ENCODE results near the gene KLF16.

The KLF16 gene

DNA sequence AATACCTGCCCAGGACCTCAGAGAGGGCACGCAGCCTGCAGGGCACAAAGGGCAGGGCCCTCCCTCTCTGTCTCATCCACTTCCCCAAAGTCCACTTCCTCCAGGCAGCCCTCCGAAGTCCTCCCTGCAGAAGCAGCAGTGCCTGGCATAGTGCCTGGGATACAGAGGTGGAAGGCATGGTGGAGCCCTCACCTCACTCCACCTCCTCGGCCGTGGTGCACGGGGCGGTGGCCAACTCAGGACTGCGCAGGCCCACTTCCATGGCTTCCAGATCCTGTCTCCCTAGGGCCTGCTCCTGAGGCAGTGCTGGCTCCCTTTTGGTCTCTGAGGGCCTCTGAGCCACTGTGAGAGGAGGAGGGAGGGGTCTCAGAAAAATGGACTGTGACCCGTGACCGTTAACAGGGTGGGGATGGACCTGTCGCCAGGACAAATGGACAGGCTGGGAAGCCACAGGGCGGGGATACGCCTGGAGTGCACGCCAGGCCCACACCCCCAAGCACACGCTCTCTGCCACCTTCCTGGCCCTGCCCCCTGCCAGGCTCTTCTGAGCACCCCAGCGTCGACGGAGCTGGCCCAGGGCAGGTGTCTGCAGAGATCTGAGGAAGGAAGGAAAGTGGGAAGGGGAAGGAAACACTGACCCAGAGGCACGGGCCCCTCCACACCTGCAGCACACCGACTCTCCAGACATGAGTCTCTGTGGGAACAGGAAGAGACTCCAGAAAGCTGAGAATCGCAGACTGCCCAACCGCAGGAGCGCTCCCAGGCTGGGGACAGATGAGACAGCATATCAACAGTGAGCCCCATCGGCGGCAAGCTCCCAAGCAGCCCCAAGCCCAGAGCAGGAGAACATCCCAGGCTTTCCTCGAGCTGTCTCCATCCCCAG lies 23.5 kb downstream of the KLF16 start:
- DNase-seq, result no peak

DNA sequence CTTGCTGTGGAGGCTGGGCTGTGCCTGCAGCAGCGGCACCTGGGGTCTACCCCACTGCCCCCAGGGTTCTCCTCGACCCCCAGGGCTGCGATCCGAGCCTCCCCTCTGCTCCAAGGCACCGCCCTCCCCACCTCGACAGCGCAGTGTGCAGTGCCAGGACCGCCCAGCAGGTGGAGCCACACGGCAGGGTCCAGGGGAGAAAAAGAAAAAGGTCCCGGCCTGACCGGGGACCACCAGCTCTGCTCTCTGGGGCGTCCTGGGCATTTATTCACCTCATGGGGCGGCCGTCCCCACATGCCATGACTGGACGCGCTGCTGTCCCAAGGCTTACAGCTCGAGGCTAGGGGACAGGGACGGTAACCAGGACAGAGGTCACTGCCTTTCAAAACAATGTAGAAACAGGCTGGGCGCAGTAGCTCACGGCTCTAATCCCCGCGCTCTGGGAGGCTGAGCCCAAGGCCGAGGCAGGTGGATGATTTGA lies 25.7 kb downstream of the KLF16 start:
- DNase-seq, result no peak

DNA sequence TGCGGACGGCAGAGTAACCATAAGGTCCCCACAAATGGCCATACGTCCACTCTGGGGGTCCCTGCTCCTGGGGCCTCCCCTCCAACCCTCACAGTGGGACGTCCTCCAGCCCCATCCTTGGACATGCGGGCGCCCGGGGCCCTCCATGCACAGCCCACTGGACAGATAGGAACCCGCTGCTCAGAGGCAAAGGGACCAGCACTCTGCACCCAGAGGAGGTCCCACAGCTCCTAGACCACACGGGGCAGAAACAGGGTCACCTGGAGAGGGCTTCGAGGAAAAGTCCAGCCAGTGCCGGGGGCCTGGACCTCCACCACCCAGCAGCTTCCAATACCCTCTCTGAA lies 26.2 kb downstream of the KLF16 start:
- DNase-seq, result no peak

DNA sequence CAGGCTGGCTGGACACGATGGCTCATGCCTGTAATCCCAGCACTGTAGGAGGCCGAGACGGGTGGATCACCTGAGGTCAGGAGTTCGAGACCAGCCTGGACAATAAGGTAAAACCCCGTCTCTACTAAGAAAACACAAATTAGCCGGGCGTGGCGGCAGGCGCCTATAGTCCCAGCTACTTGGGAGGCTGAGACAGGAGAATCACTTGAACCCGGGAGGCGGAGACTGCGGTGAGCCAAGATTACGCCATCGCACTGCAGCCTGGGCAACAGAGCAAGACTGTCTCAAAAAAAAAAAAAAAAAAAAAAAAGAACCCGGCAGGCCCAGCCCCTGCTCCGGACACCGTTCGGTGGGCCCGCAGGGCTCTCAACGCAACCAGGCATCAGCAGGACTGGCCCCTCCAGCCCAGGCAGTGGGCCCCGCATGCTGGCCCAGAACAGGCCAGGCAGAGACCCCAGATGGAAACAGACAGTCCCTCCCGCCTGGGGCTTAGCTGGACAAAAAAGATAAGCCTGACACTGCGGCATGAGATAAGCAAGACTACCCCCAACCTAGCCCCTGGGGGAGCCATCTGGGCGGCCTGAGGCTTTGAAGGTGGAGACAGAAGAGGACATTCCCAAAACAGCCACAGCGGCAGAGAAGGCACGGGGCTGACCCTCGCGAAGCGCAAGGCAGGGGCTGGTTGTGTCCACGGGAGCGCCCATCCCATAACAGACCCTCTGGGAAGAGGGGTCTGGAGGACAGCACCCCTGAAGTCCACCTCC lies 26.7 kb downstream of the KLF16 start:
- DNase-seq, result no peak

DNA sequence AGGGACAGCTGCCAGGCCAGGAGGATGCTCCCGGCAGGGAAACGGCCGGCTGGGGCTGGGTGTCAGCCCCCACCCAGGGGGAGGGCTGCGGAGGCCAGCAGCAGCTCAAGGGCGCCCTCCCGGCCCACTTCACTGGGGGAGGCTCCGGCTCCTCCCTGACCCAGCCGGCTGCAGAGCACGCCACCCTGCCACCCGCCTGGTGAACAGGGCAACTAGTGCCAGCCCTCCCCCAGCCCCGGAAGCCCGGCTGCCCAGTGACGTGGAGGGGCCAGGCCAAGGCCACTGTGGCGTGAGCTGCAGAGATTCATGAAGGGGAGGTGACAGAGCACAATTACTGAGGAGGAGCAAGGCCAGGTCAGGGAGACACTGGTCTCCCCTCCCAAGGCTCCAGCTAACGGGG lies 29.8 kb downstream of the KLF16 start:
- DNase-seq, result no peak

DNA sequence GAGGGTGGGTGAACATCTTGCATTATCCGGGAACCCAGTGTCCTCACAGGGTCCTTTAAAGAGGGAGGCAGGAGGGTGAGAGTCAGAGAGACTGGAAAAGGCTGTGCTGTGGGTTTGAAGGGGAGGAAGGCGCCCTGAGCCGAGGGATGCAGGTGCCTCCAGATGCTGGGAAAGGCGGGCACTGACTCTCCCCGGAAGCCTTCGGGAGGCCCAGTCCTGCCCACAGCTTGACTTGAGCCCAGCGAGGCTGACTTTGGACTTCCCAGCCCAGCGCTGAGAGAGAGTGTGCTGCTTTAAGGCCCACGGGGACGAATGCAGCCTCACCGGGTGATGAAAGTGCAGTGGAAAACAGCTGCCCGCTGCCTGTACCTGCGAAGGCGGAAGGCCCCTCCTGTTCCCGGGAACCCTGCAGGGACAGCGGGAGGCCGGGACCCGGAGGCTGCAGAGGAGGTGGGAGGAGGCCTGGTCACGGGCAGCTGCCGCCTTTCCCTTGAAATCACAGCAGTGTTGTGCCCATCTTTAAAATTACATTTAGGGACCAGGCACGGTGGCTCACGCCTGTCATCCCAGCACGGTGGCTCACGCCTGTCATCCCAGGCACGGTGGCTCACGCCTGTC lies 31.2 kb downstream of the KLF16 start:
- DNase-seq, result no peak

DNA sequence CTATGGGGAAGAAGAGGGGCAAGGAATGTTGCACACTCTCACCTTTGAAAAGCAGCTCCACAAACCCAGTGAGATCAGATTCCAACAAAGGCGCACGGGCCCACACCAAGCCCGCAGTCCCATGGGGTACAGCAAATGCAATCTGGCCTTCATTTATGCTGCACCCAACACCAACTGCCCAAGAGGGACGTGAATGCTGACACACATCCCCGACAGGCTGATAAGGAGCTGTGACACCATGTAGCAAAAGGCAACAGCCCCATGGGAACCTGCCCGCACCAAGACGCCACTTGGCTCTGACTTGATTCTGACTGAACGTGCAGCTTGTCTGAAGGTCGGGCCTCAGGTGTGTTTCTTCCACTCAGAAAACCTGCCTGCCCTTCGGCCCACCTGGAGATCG lies 32.4 kb downstream of the KLF16 start:
- DNase-seq, result no peak

DNA sequence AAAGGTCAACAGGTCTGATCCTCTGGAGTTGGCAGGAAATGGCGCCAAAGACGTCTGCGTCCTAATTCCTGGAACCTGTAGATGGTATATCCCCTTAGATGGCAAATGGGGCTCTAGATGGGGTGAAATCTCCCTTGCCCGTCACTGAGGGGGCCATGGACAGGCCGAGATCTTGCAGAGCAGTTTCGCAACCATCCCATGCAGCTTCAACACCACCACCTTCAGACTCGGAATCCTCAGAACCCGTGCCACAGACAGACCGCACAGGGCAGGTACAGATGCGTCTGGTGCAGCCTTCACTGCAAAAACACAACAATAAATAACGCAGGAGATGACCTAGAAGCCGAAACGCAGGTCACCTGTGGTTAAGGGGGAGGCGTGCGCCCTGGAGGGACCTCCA lies 32.8 kb downstream of the KLF16 start:
- DNase-seq, result no peak

DNA sequence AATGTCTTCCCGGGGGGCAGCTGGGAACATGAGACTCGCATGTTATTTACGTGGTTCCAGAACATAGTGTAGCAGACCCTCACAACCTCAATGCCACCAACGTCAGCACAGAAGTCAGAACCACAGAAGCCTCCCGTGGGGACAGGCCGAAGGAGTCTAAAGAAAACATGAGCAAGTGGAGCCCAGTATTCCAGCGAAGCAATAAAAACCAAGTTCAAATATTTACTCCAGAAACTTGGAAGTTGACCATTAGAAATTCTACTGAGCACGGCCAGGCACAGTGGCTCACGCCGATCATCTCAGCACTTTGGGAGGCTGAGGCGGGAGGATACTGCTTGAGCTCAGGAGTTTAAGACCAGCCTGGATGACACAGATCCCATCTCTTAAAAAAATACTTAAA lies 33.4 kb downstream of the KLF16 start:
- no peak for DNase-seq

DNA sequence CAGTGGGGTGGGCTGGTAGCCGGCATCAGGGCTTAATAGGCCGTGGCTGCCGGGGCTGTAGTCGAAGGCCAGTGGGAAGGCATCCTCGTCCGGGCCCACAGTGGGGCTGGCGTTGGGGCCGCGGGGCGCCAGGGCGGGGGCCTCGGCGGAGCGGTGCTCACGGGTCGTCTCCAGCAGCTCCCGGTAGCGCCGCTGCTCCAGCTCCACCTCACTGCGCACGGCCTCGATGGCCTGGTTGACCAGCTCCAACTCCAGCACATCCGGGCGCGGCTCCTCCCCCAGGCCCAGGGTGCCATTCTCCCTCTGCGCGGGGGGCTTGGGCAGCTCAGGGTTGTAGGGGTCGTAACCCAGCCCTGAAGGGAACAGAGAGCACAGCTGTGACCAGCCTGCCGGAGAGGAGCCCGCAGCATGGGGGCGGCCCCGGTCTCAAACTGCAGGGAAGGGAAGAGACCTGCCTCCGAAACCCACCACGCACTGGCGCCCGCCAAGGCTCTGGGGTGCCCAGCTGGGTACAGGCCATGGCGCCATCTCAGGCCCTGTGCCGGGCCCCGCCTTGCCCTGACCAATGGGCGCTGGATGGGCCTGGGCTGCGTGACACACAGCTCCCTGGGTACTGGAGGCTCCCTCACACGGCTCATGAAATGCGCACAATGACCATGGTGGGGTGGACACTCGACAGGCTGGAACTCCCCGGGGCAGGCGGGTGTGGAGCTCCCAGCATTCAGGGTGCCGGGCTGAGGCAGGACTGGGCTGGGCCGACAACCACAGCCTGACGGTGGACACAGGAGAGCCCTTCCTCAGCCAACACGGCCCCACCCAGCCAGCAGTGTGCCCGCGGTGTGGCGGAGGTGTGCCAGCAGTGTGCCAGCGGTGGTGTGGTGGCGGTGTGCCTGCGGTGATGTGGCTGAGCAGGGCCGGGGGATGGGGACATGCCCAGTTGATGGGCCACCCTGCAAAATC lies 34.8 kb downstream of the KLF16 start:
- DNase-seq, result no peak

DNA sequence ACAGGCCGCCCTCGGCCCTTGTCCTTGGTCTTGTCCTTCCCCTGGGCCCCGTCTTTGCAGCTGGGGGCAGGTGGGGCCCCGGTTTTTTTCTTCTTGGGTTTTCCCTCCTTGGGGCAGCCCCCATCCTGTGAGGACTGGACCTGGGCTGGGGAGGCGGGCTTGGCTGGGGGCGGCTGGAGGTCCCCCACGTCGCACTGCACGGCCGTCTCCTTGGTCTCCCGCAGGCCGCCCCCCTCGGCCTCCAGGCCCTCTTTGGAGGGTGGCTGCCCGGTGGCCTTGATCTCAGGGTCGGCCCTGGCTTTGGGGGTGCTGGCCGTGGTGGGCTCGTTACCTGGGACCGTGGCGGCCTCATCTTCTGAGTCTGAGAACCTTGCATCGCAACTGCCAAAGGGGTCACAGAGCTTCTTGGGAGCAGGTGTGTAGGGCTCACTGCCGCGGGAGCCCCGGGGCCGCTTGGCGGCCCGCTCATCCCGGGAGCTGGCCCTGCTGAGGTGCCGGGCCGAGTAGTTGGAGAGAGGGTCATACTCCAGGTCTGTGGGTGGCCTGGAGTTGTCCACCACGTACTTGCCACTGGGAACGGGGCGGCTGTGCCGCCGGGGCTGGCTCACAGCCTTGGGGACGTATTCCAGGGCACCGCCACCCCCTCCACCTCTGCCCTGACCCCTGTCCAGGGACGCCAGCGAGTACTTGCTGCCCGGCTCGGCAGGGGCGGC lies 35.7 kb downstream of the KLF16 start:
- DNase-seq, result no peak

DNA sequence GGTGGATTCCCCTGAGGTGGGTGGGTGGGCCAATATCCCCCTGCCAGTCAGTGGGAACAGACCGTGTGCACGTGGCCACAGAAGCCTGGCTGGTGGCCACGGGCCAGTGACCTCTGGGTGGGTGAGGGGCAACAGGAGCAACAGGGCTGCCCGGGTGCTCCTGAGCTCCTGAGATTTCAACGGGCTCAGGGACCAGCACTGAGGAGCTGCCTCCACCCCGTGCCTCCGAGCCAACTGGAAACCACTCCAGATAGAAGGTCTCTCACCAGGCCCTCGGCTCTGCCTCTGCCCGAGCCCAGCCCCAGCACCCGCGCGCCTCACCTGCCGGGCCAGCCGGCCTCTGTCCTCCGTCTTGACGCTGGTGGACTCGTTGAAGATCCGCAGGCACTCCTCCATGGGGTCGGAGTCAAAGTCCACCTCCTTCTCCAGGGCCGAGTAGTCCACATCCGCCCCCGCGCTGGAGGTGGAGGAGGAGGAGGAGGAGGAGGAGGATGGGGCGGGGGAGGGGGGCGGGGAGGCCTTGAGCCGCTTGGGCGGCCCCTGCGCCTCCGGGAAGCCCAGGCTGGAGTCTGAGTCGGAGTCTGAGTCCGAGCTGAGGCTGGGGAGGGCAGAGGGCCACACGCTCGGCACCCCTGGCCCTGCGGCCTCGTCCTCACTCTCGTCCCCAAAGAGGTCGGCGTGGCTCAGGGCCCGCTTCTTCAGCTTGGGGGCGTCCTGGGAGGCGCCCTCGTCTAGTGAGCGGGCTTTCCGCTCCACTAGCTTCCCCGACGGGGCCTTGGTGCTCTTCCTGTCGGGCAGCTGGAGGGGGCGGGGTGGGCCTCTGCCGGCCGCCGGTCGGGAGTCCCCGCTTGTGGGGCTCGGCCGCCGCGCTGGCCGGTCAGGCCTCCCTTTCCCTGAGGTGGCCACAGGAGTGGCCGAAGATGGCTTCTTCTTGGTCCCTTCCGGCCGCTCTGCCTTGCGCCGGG lies 36.5 kb downstream of the KLF16 start:
- DNase-seq, result no peak

DNA sequence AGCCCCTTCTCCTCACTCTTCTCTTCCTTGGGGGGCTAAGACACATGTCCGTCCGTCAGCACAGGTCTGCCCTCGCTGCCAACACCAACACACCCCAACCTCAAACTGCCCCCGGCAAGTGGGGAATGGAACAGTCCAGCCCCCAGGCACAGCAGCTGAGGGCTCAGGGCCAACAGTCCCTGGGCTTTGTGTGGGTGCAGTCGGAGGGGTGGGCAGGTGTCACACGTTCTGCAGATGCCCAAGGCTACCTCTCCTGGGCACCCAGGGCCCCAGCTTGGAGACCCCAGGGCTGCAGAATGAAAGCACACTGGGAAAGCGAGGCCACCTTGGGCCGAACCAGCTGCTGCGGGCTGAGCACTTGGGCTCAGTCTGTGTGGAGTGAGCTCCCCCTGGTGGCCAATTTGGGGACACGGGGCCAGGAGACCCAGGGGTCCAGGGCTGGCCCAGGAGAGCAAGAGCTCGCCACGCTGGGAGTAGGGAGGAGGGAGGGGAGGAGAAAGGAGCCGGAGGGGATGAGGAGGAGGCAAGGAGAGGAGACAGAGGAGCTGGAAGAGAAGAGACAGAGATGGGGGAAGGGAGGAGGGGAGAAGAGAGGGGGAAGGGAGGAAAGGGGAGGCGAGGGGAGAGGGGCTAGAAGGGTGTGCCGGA lies 37.3 kb downstream of the KLF16 start:
- no peak for DNase-seq

DNA sequence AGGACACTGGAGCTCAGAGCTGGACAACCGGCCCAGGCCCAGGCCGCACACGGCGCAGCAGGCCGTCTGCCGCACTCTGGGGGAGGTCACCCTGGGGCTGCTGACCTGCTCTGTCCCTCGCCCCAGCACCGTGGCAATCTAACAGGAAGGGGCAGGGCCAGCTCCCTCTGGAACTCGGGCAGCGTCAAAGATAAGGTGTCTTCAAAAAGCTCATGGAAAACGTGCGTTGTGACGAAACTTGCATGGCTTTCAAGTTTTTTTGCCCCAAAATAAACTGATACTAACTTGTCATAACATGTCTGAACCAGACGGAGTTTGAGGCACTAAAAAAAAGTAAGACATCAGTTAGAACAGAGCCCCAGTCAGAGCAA lies 39.1 kb downstream of the KLF16 start:
- DNase-seq, result no peak

DNA sequence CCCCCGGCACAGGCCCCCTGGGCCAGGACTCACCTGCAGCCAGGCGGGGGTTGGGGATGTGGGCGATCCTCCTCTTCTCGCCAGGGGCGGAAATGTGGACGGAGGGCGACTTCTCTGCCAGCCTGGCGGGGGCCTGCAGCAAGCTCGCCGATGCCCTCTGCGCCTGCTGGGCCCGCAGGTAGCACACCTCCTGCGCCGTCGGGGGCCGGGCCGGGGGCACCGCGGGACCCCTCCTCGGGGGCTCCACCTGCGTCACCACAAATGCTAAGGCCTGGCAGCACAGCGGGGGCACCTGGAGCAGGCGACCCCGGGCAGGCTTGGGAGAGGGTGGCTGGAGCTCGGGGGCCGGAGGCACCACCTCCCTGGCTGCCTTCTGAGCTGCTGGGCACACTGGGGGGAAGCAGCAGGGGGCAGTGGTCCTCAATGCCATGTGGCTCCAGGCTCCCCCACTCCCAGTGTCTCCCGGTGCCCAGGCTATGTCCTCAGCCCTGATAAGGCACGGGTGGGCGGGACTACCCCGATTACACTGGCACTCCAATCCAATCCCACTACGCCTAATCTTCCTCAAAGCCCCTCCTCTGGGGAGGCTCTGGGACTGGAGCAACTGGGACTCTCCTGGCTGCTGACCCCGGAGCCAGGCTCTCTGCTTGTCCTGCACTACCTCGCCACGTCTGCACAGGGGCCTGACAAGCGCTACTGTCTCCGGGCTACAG lies 39.7 kb downstream of the KLF16 start:
- no peak for DNase-seq

DNA sequence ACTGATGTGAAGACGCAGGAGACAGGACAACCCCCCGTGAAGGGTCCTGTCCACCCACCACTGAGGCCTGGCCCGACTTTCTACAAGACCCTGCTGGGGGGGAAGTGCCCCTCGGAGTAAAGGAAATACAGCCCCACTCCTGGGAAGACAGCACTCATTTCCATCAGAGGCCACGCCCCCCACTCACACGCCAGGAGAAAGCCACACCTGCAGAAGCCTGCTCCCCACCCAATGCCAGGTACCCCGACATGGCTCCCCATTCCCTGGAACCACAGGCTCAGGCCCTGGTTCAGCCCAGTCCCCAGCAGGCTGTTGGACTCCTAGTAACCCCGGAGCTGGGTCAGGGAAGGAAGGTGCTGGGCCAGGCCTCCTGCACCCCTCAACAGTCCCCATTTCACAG lies 40.4 kb downstream of the KLF16 start:
- DNase-seq, result no peak

DNA sequence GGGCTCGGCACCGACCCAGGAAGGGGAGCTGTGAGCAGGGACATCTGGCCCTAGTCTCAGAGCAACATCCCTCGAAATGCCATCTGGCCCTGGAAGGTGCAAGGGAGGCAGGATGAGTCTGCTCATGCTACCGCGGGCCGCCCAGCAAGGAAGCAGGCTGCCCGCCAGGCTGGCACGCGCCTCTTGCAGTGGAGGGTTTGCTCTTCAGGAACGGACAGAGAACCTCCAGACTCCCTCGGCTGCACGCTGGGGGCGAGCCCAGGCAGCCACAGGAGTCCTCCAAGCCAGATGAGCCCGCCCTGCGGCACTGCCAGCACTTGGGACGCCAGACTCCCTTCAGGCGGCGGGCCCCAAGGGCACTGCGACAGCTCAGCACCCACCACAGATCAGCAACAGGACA lies 41.2 kb downstream of the KLF16 start:
- no peak for DNase-seq

DNA sequence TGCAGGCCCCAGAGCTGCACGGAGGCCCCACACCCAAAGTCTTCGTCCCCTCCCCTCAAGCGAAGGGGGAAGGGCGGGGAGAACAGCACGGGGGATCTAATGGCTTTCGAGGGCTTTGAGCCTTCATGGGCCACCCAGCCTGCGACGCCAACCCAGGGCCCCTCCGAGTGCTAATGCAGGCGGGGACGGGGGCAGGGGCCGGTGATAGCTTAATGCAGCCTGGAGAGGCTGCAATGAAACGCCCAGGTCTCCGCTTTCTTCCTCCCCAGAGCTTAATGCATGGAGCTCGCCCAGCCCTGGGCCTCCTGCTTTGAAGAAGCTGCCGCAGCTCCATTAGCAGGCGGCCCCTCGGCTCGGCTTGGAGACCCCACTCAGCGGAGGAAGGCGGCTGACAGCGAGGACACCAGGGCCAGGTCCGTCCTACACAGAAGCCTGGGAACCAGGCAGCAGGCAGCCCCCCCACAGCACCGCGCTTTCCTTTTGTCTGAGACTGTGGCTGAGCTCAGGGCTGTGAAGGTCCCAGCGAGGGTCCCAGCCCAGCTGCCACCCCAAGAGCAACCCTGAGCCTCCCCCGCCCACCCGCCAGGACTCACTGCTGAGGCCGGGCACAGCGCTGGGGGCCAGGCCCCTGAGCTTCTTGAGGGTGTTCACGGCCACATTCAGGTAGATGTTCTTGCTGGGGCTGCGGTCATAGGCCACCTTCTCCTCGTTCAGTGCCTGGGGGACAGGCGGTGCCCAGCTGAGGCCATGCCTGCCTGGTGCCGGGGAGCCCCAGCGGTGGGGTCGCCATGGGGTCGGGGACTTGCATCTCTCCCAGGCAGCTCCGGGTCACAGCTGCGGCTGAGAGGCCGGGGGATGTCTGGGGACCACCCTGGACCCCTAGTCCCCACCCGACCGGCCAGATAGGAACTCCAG lies 43.8 kb downstream of the KLF16 start:
- no peak for DNase-seq

Data from cortex of kidney (tissue), 1 donor.